OCI-LY7 (cell line): Measurements from ENCODE around the gene IL17REL. TPM values are rescaled to one million over a fixed set of nuclear protein-coding genes. Genes with fewer than 3 reads are reported as not detected.

Experiments used
- BruUV-seq: library from RNA; stranded (reverse); fragments of 400-500 nt; replicated peaks from 2 replicates; lab custom pipeline; 2021; lab: Mats Ljungman, UMichigan
- CTCF ChIA-PET: fragments of 300-600 bp; sonication (Branson Sonifier 250); formaldehyde crosslinking; loops from one replicate; lab custom pipeline; 2022; ENCODE audit warnings: antibody characterized with exemption; ENCODE audit not compliant: unreplicated experiment; lab: Charles Lee
- POLR2A ChIA-PET: fragments of 300-600 bp; sonication (Branson Sonifier 250); formaldehyde crosslinking; loops from one replicate; lab custom pipeline; 2022; ENCODE audit warnings: antibody characterized with exemption; lab: Charles Lee
- DNase-seq: peaks from one replicate; pipeline ENCODE4 v3.0.0-alpha.2; 2015; ENCODE audit warnings: low spot score
- H2AFZ ChIP-seq: fragments of 200-600 bp; sonication (generic), shearing (Covaris generic); 2 replicates; pipeline ENCODE4 v1.6.1; 2014; ENCODE audit warnings: mild to moderate bottlenecking, antibody characterized with exemption, low read length, moderate library complexity
- H3K27ac ChIP-seq: fragments of 200-600 bp; sonication (generic); 2 replicates; pipeline ENCODE4 v1.5.1; 2014; ENCODE audit warnings: mixed run types, low read depth, mild to moderate bottlenecking, moderate library complexity, low read length, inconsistent platforms; ENCODE audit not compliant: poor library complexity, severe bottlenecking
- H3K36me3 ChIP-seq: fragments of 200-600 bp; sonication (generic); 2 replicates; pipeline ENCODE4 v1.6.1; 2014; ENCODE audit warnings: mild to moderate bottlenecking, antibody characterized with exemption, low read length, moderate library complexity, mixed read lengths; ENCODE audit not compliant: insufficient read depth
- H3K4me1 ChIP-seq: fragments of 200-600 bp; sonication (generic); 2 replicates; pipeline ENCODE4 v1.5.1; 2014; ENCODE audit warnings: mild to moderate bottlenecking, low read length; ENCODE audit not compliant: insufficient read depth, poor library complexity, severe bottlenecking
- H3K4me2 ChIP-seq: fragments of 200-600 bp; sonication (generic); 2 replicates; pipeline ENCODE4 v1.6.1; 2014; ENCODE audit warnings: mild to moderate bottlenecking, low read length
- H3K4me3 ChIP-seq: fragments of 200-600 bp; sonication (generic); 2 replicates; pipeline ENCODE4 v1.5.1; 2014; ENCODE audit warnings: mild to moderate bottlenecking, low read depth, low read length; ENCODE audit not compliant: poor library complexity, severe bottlenecking
- H3K79me2 ChIP-seq: fragments of 200-600 bp; sonication (generic); 2 replicates; pipeline ENCODE4 v1.6.1; 2016; ENCODE audit warnings: low read depth, mild to moderate bottlenecking, low read length, moderate library complexity, mixed read lengths; ENCODE audit not compliant: insufficient read depth
- H3K9me2 ChIP-seq: fragments of 200-600 bp; sonication (generic); 2 replicates; pipeline ENCODE4 v1.6.1; 2016; ENCODE audit warnings: mild to moderate bottlenecking, low read length, mixed read lengths; ENCODE audit not compliant: insufficient read depth
- H3K9me3 ChIP-seq: fragments of 200-600 bp; sonication (generic); 2 replicates; pipeline ENCODE4 v1.6.1; 2014; ENCODE audit warnings: mild to moderate bottlenecking, mixed run types, low read length, mixed read lengths
- H4K20me1 ChIP-seq: fragments of 200-600 bp; sonication (generic); 2 replicates; pipeline ENCODE4 v1.6.1; 2014; ENCODE audit warnings: mild to moderate bottlenecking, antibody characterized with exemption, low read length, moderate library complexity, mixed read lengths; ENCODE audit not compliant: insufficient read depth
- EZH2phosphoT487 ChIP-seq: fragments of 200-600 bp; sonication (generic); IDR thresholded peaks from 2 replicates; pipeline ENCODE4 v1.6.1; 2018; ENCODE audit warnings: low read depth, borderline replicate concordance, mild to moderate bottlenecking, mixed run types, antibody characterized with exemption, low read length, moderate library complexity, mixed read lengths
- intact Hi-C: fragments of 100-400 bp; cut with micrococcal nuclease; formaldehyde crosslinking; loops from one replicate; pipeline ENCODE4 v1.10.0; 2022; ENCODE audit not compliant: unreplicated experiment
- total RNA-seq, 2 experiments: library from RNA; depleted of rRNA in 1 of 2; stranded (reverse); fragments of >200 nt in 1 of 2; shearing (Covaris generic) in 1 of 2; gene quantifications; 2 replicates each; pipeline ENCODE4 v1.2.3, GENCODE V29; 2014 to 2022
- TF ChIP-seq, protein P1 (sequence below): fragments of 200-600 bp; sonication (generic); conservative IDR thresholded peaks from 2 replicates; pipeline ENCODE4 v1.5.1; 2014; ENCODE audit warnings: mild to moderate bottlenecking, antibody characterized with exemption, low read length, moderate library complexity, mixed read lengths

IL17REL gene
- total RNA-seq, 2 experiments from 2014 or later, result 0.03 TPM; not detected in 1

DNA sequence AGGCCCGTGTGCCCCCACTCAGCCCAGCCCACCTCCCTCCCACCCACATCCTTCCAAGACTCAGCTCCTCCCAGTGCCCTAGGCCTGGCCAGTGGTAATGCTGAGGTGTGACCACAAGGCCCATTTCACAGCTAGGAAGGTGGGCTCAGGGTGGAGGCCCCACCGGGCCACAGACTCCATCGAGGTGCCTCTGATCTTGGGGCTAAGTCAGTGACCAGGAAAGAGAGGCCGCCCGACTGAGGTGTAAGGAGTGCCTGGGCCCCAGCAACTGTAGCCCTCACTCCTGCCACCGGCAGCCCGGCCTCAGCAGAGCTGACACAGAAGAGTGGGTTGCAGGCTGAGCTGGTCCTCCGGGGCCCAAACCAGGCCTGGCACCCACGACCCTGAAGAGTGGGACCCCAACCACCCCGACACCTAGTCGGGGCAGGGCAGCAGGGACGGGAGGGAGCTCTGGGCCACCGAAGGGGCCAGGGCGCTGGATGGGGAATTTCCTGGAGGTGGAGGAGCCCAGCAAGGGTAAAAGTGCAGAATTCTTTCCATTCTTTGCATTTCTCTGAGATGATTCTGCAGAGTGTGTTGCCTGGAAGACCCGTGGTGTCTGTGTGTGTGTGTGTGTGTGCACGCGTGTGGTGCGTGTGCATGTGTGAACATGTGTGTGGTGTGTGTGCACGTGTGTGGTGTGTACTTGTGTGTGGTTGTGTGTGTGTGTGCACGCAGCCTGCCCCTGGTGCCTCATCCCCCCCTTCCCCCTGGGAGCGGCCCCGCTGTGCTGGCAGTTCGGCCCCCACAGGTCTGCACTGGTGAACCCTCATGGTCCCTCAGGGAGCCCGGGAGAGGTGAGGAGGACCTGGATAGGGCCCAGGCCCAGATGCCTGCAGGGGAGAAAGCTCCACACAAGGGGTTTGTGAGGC, 60.3 kb downstream of the IL17REL start:
- Histone ChIP-seq H3K4me2 (no peak overlapping the region), H4K20me1 (no peaks in the 10 kb centered on the region), H3K4me1 (peaks cover 4% of the 10 kb centered on the region), H3K9me2 (no peaks in the 10 kb centered on the region), H2AFZ (no peak overlapping the region), H3K27ac (no peak overlapping the region), H3K36me3 (no peaks in the 10 kb centered on the region), H3K9me3 (no peaks in the 10 kb centered on the region), H3K79me2 (no peaks in the 10 kb centered on the region), H3K4me3 (no peak overlapping the region)
- TF ChIP-seq, protein P1, sequence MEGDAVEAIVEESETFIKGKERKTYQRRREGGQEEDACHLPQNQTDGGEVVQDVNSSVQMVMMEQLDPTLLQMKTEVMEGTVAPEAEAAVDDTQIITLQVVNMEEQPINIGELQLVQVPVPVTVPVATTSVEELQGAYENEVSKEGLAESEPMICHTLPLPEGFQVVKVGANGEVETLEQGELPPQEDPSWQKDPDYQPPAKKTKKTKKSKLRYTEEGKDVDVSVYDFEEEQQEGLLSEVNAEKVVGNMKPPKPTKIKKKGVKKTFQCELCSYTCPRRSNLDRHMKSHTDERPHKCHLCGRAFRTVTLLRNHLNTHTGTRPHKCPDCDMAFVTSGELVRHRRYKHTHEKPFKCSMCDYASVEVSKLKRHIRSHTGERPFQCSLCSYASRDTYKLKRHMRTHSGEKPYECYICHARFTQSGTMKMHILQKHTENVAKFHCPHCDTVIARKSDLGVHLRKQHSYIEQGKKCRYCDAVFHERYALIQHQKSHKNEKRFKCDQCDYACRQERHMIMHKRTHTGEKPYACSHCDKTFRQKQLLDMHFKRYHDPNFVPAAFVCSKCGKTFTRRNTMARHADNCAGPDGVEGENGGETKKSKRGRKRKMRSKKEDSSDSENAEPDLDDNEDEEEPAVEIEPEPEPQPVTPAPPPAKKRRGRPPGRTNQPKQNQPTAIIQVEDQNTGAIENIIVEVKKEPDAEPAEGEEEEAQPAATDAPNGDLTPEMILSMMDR, result no peak
- TF ChIP-seq EZH2phosphoT487, result no peak
- ChIA-PET POLR2A (no interaction called here), CTCF (interaction anchor here (0.6 kb wide), 2 partner anchors 16 to 1861 kb away, joined by 4 to 6 read pairs; no protein-coding TSS in a partner anchor)
- intact Hi-C loops, result no loop called here
- no TSS peak for BruUV-seq
- no peak for DNase-seq

DNA sequence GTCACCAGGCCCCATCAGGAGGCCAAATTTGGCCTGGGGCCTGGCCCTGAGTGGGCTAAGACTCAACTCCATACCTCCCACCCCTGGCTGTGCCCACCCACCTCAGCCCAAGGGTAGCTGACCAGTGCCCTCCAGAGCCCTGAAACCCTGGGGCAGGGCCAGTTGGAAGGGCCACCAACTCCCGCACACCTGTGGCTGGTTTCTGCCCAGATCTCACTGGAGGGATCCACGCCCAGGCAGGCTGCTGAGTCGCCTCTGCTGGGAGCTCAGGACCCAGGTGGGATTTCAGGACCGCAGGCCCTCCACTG, 60.9 kb downstream of the IL17REL start:
- ChIA-PET CTCF (interaction anchor here (0.6 kb wide), 2 partner anchors 16 to 1861 kb away, joined by 4 to 6 read pairs; no protein-coding TSS in a partner anchor), POLR2A (no interaction called here)
- no peak overlapping the region for H3K4me2 ChIP-seq
- no peaks in the 10 kb centered on the region for H3K79me2 ChIP-seq
- no peak overlapping the region for H3K27ac ChIP-seq
- H3K4me1 ChIP-seq, result peaks cover 5% of the 10 kb centered on the region
- no peaks in the 10 kb centered on the region for H4K20me1 ChIP-seq
- intact Hi-C loops, result no loop called here
- H3K9me2 ChIP-seq, result no peaks in the 10 kb centered on the region
- no peaks in the 10 kb centered on the region for H3K36me3 ChIP-seq
- BruUV-seq, result no TSS peak
- TF ChIP-seq EZH2phosphoT487, result no peak
- TF ChIP-seq, protein P1, result no peak
- no peak overlapping the region for H3K4me3 ChIP-seq
- DNase-seq, result no peak
- H2AFZ ChIP-seq, result no peak overlapping the region
- no peaks in the 10 kb centered on the region for H3K9me3 ChIP-seq

DNA sequence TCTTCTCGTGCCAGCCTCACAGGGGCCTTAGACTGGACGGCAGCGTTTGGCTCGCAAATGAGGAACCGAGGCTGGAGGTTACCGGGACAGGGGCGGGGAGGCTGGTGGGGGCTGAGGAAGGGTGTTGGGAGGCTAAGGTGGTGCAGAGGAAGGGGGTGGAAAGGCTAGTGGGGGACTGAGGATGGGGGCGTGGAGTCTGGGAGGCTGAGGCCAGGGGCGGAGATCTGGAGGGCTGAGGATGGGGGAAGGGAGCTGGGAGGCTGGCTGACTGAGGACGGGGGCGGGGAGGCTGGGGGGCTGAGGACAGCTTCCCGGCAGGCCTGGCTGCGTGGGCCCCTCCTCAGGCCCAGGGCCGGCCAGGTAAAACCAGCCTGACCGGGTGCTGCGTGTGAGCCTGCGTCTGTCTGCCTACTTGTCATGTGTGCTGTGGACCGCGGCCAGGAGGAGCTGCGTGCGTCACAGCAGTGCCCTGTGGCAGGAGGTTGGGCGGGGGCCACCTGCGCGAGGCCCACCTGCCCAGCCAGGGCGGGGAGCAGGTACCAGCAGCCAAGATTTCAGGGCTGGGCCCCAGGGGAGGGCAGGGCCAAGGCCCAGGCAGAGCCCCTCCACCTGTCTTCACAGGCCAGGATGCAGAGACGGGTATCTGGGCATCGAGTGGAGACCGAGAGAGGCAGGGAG, 61.4 kb downstream of the IL17REL start:
- no peak overlapping the region for H3K4me3 ChIP-seq
- intact Hi-C loops, result no loop called here
- H3K27ac ChIP-seq, result no peak overlapping the region
- H3K4me2 ChIP-seq, result no peak overlapping the region
- ChIA-PET POLR2A (no interaction called here), CTCF (no interaction called here)
- no peaks in the 10 kb centered on the region for H4K20me1 ChIP-seq
- no peaks in the 10 kb centered on the region for H3K9me3 ChIP-seq
- no peak for TF ChIP-seq EZH2phosphoT487
- TF ChIP-seq, protein P1, result no peak
- BruUV-seq, result no TSS peak
- DNase-seq, result no peak
- H3K4me1 ChIP-seq, result peaks cover 10% of the 10 kb centered on the region
- H2AFZ ChIP-seq, result no peak overlapping the region
- H3K9me2 ChIP-seq, result no peaks in the 10 kb centered on the region
- no peaks in the 10 kb centered on the region for H3K36me3 ChIP-seq
- no peaks in the 10 kb centered on the region for H3K79me2 ChIP-seq
